GM12891 (cell line): ENCODE measurements around the gene NKAPD1.

Experiments used
- DNase-seq: peaks from one replicate; pipeline ENCODE4 v3.0.0; 2011; ENCODE audit warnings: low spot score; ENCODE audit not compliant: insufficient read length
- FAIRE-seq: peaks from 2 replicates; lab custom pipeline; 2011; peaks lifted over from hg19 to GRCh38; lab: Jason Lieb, UNC
- PAX5 ChIP-seq: IDR thresholded peaks from 2 replicates; pipeline ENCODE4 v1.6.1; 2011; ENCODE audit warnings: low read length, moderate library complexity, mild to moderate bottlenecking; ENCODE audit not compliant: insufficient read depth, severe bottlenecking
- POLR2A ChIP-seq: IDR thresholded peaks from 2 replicates; pipeline ENCODE4 v1.6.1; 2011; ENCODE audit warnings: low read depth, low read length, control low read depth
- POLR2AphosphoS5 ChIP-seq: IDR thresholded peaks from 2 replicates; pipeline ENCODE4 v1.6.1; 2011; ENCODE audit warnings: low read depth, low read length, control low read depth
- POU2F2 ChIP-seq: IDR thresholded peaks from 2 replicates; pipeline ENCODE4 v1.6.1; 2011; ENCODE audit warnings: low read depth, mild to moderate bottlenecking, control low read depth, low read length, moderate library complexity
- SPI1 ChIP-seq: IDR thresholded peaks from 2 replicates; pipeline ENCODE4 v1.6.1; 2011; ENCODE audit warnings: low read depth, low read length, control low read depth
- TAF1 ChIP-seq: IDR thresholded peaks from 2 replicates; pipeline ENCODE4 v1.6.1; 2011; ENCODE audit warnings: low read depth, low read length, control low read depth

NKAPD1 gene

GRCh38 chr11:112132737-112133136 is 58.6 kb downstream of the NKAPD1 start:
- no peak for DNase-seq
- peak; percentile 81 for FAIRE-seq
- TF ChIP-seq TAF1 (no peak), PAX5 (no peak), POLR2A (no peak), POU2F2 (no peak), POLR2AphosphoS5 (no peak), SPI1 (no peak)

GRCh38 chr11:112134473-112134872 is 60.4 kb downstream of the NKAPD1 start:
- no peak for FAIRE-seq
- TF ChIP-seq POLR2A (no peak), POLR2AphosphoS5 (no peak), TAF1 (no peak)

More at GRCh38 chr11:112134473-112134872, 60.4 kb downstream of the NKAPD1 start:
- DNase-seq: no peak
